ENCODE data around the gene ITGB2.
"Not testable (repeated sequence)": the region's sequence is repeated elsewhere in the genome, so short reads cannot be mapped to it uniquely, and the experiment has no call there.

The ITGB2 gene

GRCh38 chr21:44926331-44927101, 5.8 kb upstream of the ITGB2 start:
- peak; percentile 65 for DNase-seq (ENCODE audit: low spot score)

GRCh38 chr21:44925378-44925755, 4.7 kb upstream of the ITGB2 start:
- no peak for DNase-seq (ENCODE audit: low spot score)

GRCh38 chr21:44924606-44925377, 4.1 kb upstream of the ITGB2 start:
- DNase-seq (ENCODE audit: low spot score), result no peak

GRCh38 chr21:44923480-44924084, 2.9 kb upstream of the ITGB2 start:
- no peak for DNase-seq (ENCODE audit: low spot score)

GRCh38 chr21:44921928-44922327, 1.2 kb upstream of the ITGB2 start:
- no peak for DNase-seq (ENCODE audit: low spot score)

GRCh38 chr21:44919913-44920693, 596 bp downstream of the ITGB2 start:
- DNase-seq (ENCODE audit: low spot score), result no peak

GRCh38 chr21:44919111-44919912, 1.4 kb downstream of the ITGB2 start:
- DNase-seq (ENCODE audit: low spot score), result no peak

GRCh38 chr21:44918581-44919033, 2.1 kb downstream of the ITGB2 start:
- DNase-seq (ENCODE audit: low spot score), result no peak

- no peak for DNase-seq (ENCODE audit: low spot score)
Measured at GRCh38 chr21:44918107-44918470, 2.6 kb downstream of the ITGB2 start.

GRCh38 chr21:44917446-44918106, 3.1 kb downstream of the ITGB2 start:
- no peak for DNase-seq (ENCODE audit: low spot score)

GRCh38 chr21:44916965-44917364, 3.7 kb downstream of the ITGB2 start:
- DNase-seq (ENCODE audit: low spot score), result no peak

- DNase-seq (ENCODE audit: low spot score), result peak; percentile 60
Measured at GRCh38 chr21:44914176-44914874, 6.4 kb downstream of the ITGB2 start.

- no peak for DNase-seq (ENCODE audit: low spot score)
Measured at GRCh38 chr21:44913425-44914175, 7.1 kb downstream of the ITGB2 start.

GRCh38 chr21:44912506-44913412, 7.9 kb downstream of the ITGB2 start:
- DNase-seq (ENCODE audit: low spot score), result not testable (repeated sequence)

GRCh38 chr21:44912158-44912473, 8.6 kb downstream of the ITGB2 start:
- DNase-seq (ENCODE audit: low spot score), result no peak

- peak; percentile 62 for DNase-seq (ENCODE audit: low spot score)
Measured at GRCh38 chr21:44911384-44912157, 9.1 kb downstream of the ITGB2 start.

GRCh38 chr21:44911068-44911383, 9.7 kb downstream of the ITGB2 start:
- DNase-seq (ENCODE audit: low spot score), result no peak
